HEK293T (cell line): ENCODE data around the gene TIGD1.

Experiments used
- ARNT ChIP-seq: fragments of 450-650 bp; IDR thresholded peaks from 2 replicates; pipeline ENCODE4 v1.6.1; 2017; ENCODE audit warnings: mild to moderate bottlenecking
- BHLHE40 ChIP-seq: fragments of 450-650 bp; IDR thresholded peaks from 2 replicates; pipeline ENCODE4 v1.6.1; 2016; ENCODE audit warnings: mild to moderate bottlenecking, moderate library complexity, borderline replicate concordance
- CTBP1 ChIP-seq: fragments of 450-650 bp; IDR thresholded peaks from 2 replicates; pipeline ENCODE4 v1.6.1; 2016; ENCODE audit warnings: borderline replicate concordance
- ELF4 ChIP-seq: fragments of 450-650 bp; IDR thresholded peaks from 2 replicates; pipeline ENCODE4 v1.6.1; 2017; ENCODE audit warnings: antibody characterized with exemption
- HDGF ChIP-seq: fragments of 450-650 bp; IDR thresholded peaks from 2 replicates; pipeline ENCODE4 v1.6.1; 2017; ENCODE audit warnings: antibody characterized with exemption, borderline replicate concordance
- SP1 ChIP-seq: fragments of 450-650 bp; IDR thresholded peaks from 2 replicates; pipeline ENCODE4 v1.6.1; 2017
- SUZ12 ChIP-seq: fragments of 450-650 bp; IDR thresholded peaks from 2 replicates; pipeline ENCODE4 v1.6.1; 2016; ENCODE audit warnings: mild to moderate bottlenecking
- TARDBP ChIP-seq: fragments of 450-650 bp; IDR thresholded peaks from 2 replicates; pipeline ENCODE4 v1.6.1; 2016

DNA sequence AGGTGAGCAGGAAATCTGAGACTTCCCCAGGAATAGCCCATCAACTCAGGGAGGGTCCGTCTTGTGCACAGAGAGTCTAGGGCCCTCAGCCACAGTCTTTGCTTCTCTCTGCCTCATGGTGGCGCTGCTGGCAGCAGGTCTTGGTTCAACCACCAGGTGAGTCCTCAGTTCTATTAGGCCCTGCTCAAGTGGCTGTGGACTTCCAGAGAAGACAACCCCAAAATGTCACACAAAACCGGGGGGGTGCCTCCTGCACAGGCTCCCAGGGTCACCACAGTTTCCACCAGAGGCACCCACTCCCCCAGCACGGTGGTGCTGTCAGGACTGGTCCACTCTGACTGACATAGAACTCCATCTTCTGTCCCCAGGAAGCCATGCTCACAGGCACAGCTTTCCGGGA lies 13.3 kb downstream of the TIGD1 start:
- TF ChIP-seq CTBP1 = no peak
- TF ChIP-seq ARNT = no peak
- TF ChIP-seq TARDBP = no peak
- no peak for TF ChIP-seq HDGF
- TF ChIP-seq ELF4 = no peak
- TF ChIP-seq SP1 = no peak
- no peak for TF ChIP-seq BHLHE40
- no peak for TF ChIP-seq SUZ12
